Measurements from ENCODE around the gene RFNG.

Gene RFNG

GRCh38 chr17:82092995-82093751 is 41.6 kb upstream of the RFNG start:
- ChIA-PET CTCF (no interaction called here), POLR2A (no interaction called here)
- no peak overlapping the region for H3K4me3 ChIP-seq (ENCODE audit: low read depth, low read length)
- DNase-seq (ENCODE audit: low read depth, low spot score), result no peak
- no peak for TF ChIP-seq CTCF (IDR thresholded peaks at IDR 0.05; ENCODE audit: insufficient read depth, low read length, missing control alignments)

GRCh38 chr17:82092628-82092994 is 41.0 kb upstream of the RFNG start:
- CTCF ChIA-PET, result no interaction called here
- TF ChIP-seq CTCF (IDR thresholded peaks at IDR 0.05; ENCODE audit: insufficient read depth, low read length, missing control alignments), result no peak
- POLR2A ChIA-PET, result no interaction called here
- DNase-seq (ENCODE audit: low read depth, low spot score), result no peak
- H3K4me3 ChIP-seq (ENCODE audit: low read depth, low read length), result no peak overlapping the region

GRCh38 chr17:82092094-82092586 is 40.5 kb upstream of the RFNG start:
- TF ChIP-seq CTCF (IDR thresholded peaks at IDR 0.05; ENCODE audit: insufficient read depth, low read length, missing control alignments), result no peak
- DNase-seq (ENCODE audit: low read depth, low spot score), result no peak
- ChIA-PET POLR2A (no interaction called here), CTCF (no interaction called here)
- no peak overlapping the region for H3K4me3 ChIP-seq (ENCODE audit: low read depth, low read length)

- no peak for DNase-seq (ENCODE audit: low read depth, low spot score)
- no peak overlapping the region for H3K4me3 ChIP-seq (ENCODE audit: low read depth, low read length)
- TF ChIP-seq CTCF (IDR thresholded peaks at IDR 0.05; ENCODE audit: insufficient read depth, low read length, missing control alignments), result no peak
- CTCF ChIA-PET, result no interaction called here
- POLR2A ChIA-PET, result no interaction called here
Observed at GRCh38 chr17:82091264-82092066, 39.9 kb upstream of the RFNG start.

GRCh38 chr17:82090549-82091263 is 39.1 kb upstream of the RFNG start:
- POLR2A ChIA-PET, result interaction anchor here (1.5 kb wide), 1 partner anchor 53 kb away, joined by 3 read pairs; the partner anchor contains the start of gene DCXR

More at GRCh38 chr17:82090549-82091263, 39.1 kb upstream of the RFNG start:
- CTCF ChIA-PET, result interaction anchor here (0.6 kb wide), 1 partner anchor 164 kb away, joined by 3 read pairs; no protein-coding TSS in a partner anchor
- TF ChIP-seq CTCF (IDR thresholded peaks at IDR 0.05; ENCODE audit: insufficient read depth, low read length, missing control alignments), result no peak
- H3K4me3 ChIP-seq (ENCODE audit: low read depth, low read length), result no peak overlapping the region
- DNase-seq (ENCODE audit: low read depth, low spot score), result no peak
